Muscle of leg (tissue), 11 donors: ENCODE results near the gene UNC79. TPM values are rescaled to one million over a fixed set of nuclear protein-coding genes. Genes with fewer than 3 reads are reported as not detected.

Experiments
- DNase-seq: peaks from one replicate; pipeline ENCODE4 v3.0.0; 2013
- H3K27ac ChIP-seq: one replicate; pipeline ENCODE4 v1.5.1; 2013; ENCODE audit warnings: mild to moderate bottlenecking, low read length, control low read depth
- H3K27me3 ChIP-seq: one replicate; pipeline ENCODE4 v1.6.1; 2013; ENCODE audit warnings: low read length; ENCODE audit not compliant: control insufficient read depth, insufficient read depth
- H3K36me3 ChIP-seq: one replicate; pipeline ENCODE4 v1.6.1; 2013; ENCODE audit warnings: low read length; ENCODE audit not compliant: control insufficient read depth, insufficient read depth
- H3K4me1 ChIP-seq: one replicate; pipeline ENCODE4 v1.6.1; 2013; ENCODE audit warnings: low read length; ENCODE audit not compliant: control insufficient read depth, insufficient read depth
- H3K4me3 ChIP-seq: one replicate; pipeline ENCODE4 v1.5.1; 2013; ENCODE audit warnings: low read length, control low read depth
- H3K9me3 ChIP-seq: replicated peaks from 2 replicates; pipeline ENCODE4 v1.6.1; 2013; ENCODE audit warnings: low read depth, low read length; ENCODE audit not compliant: control insufficient read depth
- WGBS: methylation state at CpG from one replicate; pipeline ENCODE4 v1.1.5; 2013; ENCODE audit warnings: missing lambda C conversion rate; ENCODE audit not compliant: insufficient coverage; 5-methylcytosine and 5-hydroxymethylcytosine counted together
- polyA plus RNA-seq, 8 donors: library from polyadenylated mRNA; unstranded; fragments of 120-200 nt; gene quantifications; one replicate each; pipeline versions ENCODE4 v1.2.1 to v1.2.3, GENCODE V29; 2013; ENCODE audit warnings: inconsistent platforms in 1 of 8, low replicate concordance in 1 of 8; ENCODE audit not compliant: insufficient read length in 8 of 8, insufficient read depth in 1 of 8
- total RNA-seq: library from RNA; stranded (reverse); fragments of 120-200 nt; gene quantifications from one replicate; pipeline ENCODE4 v1.2.4, GENCODE V29; 2013

UNC79 gene
- total and polyA plus RNA-seq, 9 donors: 0.24 to 0.60 (median 0.33) TPM

DNA sequence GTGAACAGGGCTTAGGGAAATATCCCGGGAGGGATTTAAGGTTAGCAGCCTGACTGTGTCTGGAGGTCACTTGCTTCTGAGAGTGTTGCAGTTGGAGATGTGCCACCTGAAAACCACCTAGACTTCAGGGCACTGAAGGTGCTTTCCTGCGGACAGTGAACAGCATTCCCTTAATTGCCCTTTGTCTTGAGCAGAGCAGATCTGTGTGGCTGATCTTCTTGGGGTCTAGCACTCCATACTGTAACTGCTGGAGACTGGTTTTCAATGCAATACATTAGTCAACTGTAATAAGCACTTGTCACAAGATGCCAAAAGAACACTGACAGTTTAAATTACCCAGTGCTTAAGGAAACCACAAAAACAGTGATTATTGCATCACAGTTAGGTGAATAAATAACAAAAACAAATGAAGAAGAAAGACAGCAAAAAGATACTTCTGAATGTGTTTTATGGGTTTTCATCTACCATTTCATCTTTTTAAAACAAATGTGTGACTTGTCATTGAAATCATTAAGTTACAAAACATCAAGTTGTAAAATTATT, 245.7 kb downstream of the UNC79 start:
- no peak overlapping the region for H3K4me3 ChIP-seq
- H3K36me3 ChIP-seq: no peaks in the 10 kb centered on the region
- H3K4me1 ChIP-seq: no peaks in the 10 kb centered on the region
- no peak for DNase-seq
- no peak overlapping the region for H3K27ac ChIP-seq
- 73% methylated on average over 2 of the region's 2 CpGs for WGBS
- H3K27me3 ChIP-seq: peaks cover 2% of the 10 kb centered on the region
- no peaks in the 10 kb centered on the region for H3K9me3 ChIP-seq

- no peak for DNase-seq
- WGBS: no CpG with 5 or more reads among the region's 2 CpGs
- Histone ChIP-seq H3K36me3 (no peaks in the 10 kb centered on the region), H3K27ac (no peak overlapping the region), H3K4me1 (no peaks in the 10 kb centered on the region), H3K27me3 (peaks cover 2% of the 10 kb centered on the region), H3K4me3 (no peak overlapping the region), H3K9me3 (no peaks in the 10 kb centered on the region)
Observed at GRCh38 chr14:93682459-93682858, 251.7 kb downstream of the UNC79 start.

GRCh38 chr14:93683226-93683625, 252.5 kb downstream of the UNC79 start:
- Histone ChIP-seq H3K4me3 (no peak overlapping the region), H3K27ac (no peak overlapping the region), H3K9me3 (no peaks in the 10 kb centered on the region), H3K4me1 (no peaks in the 10 kb centered on the region), H3K27me3 (peaks cover 6% of the 10 kb centered on the region), H3K36me3 (no peaks in the 10 kb centered on the region)
- WGBS: no CpG with 5 or more reads among the region's 5 CpGs
- DNase-seq: peak; percentile 57

DNA sequence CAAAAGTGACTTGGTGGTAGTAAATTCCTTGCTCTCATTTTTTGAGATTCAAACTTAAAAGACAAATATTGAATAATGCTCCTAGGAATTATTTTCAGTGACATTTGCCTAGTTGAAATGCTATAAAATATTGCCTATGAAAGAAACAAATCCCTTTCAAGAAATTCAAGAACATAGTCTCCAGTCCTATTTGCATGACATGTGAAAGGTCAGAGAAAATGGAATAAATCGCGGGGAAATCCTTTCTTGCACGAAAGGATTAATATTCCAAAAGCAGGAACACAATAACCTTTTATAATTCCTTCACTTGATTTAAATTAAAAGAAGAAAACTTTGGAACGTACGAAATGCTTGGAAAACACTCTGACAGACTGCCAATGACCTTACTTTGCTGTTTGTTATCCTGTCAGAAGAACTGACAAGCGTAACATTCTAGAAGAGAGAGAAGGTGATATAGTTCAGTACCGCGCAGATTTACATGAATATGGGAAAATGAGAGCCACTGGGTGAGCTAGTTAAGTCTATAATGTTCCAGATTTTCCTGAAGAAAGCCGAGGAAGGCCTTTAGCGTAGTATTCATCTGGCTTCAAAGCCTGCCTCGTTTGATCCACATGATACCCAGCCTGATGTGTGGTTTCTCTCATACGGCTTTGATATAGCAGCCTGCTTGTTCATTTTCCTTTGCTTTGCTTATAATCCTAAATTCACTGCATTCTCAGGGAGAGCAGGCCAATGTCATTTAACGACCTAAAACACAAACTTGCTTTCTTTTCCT, 254.6 kb downstream of the UNC79 start:
- Histone ChIP-seq H3K27ac (no peak overlapping the region), H3K9me3 (no peaks in the 10 kb centered on the region), H3K36me3 (no peaks in the 10 kb centered on the region), H3K4me1 (no peaks in the 10 kb centered on the region), H3K27me3 (peaks cover 10% of the 10 kb centered on the region), H3K4me3 (no peak overlapping the region)
- 56% methylated on average over 8 of the region's 13 CpGs for WGBS
- DNase-seq: no peak

GRCh38 chr14:93686268-93686667, 255.5 kb downstream of the UNC79 start:
- 56% methylated on average over 3 of the region's 5 CpGs for WGBS

DNA sequence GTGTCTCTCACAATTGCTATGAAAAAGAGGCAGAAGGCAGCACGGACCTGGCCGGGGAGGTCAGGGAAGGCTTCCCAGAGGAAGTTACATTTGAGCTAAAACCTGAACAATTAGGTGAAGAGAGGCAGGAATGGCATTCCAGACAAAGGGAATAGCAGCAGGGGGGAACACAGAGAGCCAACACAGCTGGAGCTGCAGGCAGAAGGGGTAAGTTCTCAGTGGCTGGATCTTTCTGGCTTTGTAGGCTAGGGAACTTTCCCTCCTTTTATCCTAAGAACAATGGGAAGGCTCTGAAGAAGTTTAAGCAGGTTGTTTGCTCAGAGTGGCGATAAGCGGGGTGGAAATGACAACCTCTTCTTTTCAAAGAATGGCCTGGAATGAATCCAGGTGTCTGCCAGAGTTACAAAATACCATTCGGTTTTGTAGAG, 257.5 kb downstream of the UNC79 start:
- H3K36me3 ChIP-seq: no peaks in the 10 kb centered on the region
- WGBS: 62% methylated on average over 3 of the region's 5 CpGs
- DNase-seq: no peak
- H3K9me3 ChIP-seq: no peaks in the 10 kb centered on the region
- H3K27me3 ChIP-seq: peaks cover 10% of the 10 kb centered on the region
- H3K27ac ChIP-seq: no peak overlapping the region
- no peak overlapping the region for H3K4me3 ChIP-seq
- no peaks in the 10 kb centered on the region for H3K4me1 ChIP-seq

More at GRCh38 chr14:93686268-93686667, 255.5 kb downstream of the UNC79 start:
- no peak overlapping the region for H3K27ac ChIP-seq
- H3K9me3 ChIP-seq: no peaks in the 10 kb centered on the region
- DNase-seq: no peak
- no peaks in the 10 kb centered on the region for H3K36me3 ChIP-seq
- H3K4me3 ChIP-seq: no peak overlapping the region
- no peaks in the 10 kb centered on the region for H3K4me1 ChIP-seq
- H3K27me3 ChIP-seq: peaks cover 10% of the 10 kb centered on the region

GRCh38 chr14:93688820-93689219, 258.1 kb downstream of the UNC79 start:
- no peak overlapping the region for H3K27ac ChIP-seq
- no peak overlapping the region for H3K4me3 ChIP-seq
- no CpG with 5 or more reads among the region's 4 CpGs for WGBS
- no peaks in the 10 kb centered on the region for H3K9me3 ChIP-seq
- H3K4me1 ChIP-seq: no peaks in the 10 kb centered on the region
- H3K27me3 ChIP-seq: peaks cover 10% of the 10 kb centered on the region
- no peak for DNase-seq
- no peaks in the 10 kb centered on the region for H3K36me3 ChIP-seq

GRCh38 chr14:93690146-93690545, 259.4 kb downstream of the UNC79 start:
- WGBS: 67% methylated on average over 1 of the region's 6 CpGs
- H3K36me3 ChIP-seq: no peaks in the 10 kb centered on the region
- peaks cover 10% of the 10 kb centered on the region for H3K27me3 ChIP-seq
- H3K4me3 ChIP-seq: no peak overlapping the region
- no peak for DNase-seq
- H3K4me1 ChIP-seq: no peaks in the 10 kb centered on the region
- H3K9me3 ChIP-seq: no peaks in the 10 kb centered on the region
- H3K27ac ChIP-seq: no peak overlapping the region

GRCh38 chr14:93691042-93691780, 260.5 kb downstream of the UNC79 start:
- Histone ChIP-seq H3K36me3 (no peaks in the 10 kb centered on the region), H3K27me3 (peaks cover 10% of the 10 kb centered on the region), H3K4me3 (no peak overlapping the region), H3K4me1 (no peaks in the 10 kb centered on the region), H3K9me3 (no peaks in the 10 kb centered on the region), H3K27ac (no peak overlapping the region)
- WGBS: 86% methylated on average over 5 of the region's 16 CpGs
- DNase-seq: no peak

DNA sequence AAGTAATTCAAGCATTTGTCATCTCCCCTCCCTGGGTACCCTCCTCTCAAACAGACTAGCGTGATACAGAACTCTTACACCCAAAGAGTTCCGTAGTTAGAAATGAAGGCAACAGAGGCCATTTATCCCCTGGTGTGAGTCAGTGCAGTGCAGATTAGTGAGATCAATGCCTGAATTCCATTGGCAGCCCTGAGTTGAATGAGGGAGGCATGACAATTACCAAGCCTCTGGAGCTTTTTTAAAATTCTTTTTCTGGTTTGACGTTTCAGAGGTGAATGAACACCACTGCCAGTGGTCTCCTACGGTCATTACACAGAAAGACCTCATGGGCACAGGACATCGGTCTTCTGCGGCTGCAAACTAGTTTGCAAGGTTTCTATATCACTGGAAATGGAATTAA, 263.2 kb downstream of the UNC79 start:
- Histone ChIP-seq H3K27ac (no peak overlapping the region), H3K4me3 (no peak overlapping the region), H3K36me3 (no peaks in the 10 kb centered on the region), H3K9me3 (no peaks in the 10 kb centered on the region), H3K4me1 (no peaks in the 10 kb centered on the region), H3K27me3 (no peaks in the 10 kb centered on the region)
- WGBS: 83% methylated on average over 3 of the region's 6 CpGs
- DNase-seq: no peak
